Ureter (tissue), 1 donor: ENCODE results near the gene DCAF11. TPM values are rescaled to one million over a fixed set of nuclear protein-coding genes. Genes with fewer than 3 reads are reported as not detected.

Experiments used
- DNase-seq: peaks from one replicate; pipeline ENCODE4 v3.0.0-alpha.2; 2020; ENCODE audit warnings: low spot score
- total RNA-seq: library from RNA; stranded (reverse); gene quantifications from one replicate; pipeline ENCODE4 v1.2.4, GENCODE V29; 2023
- donor health status: DM: yes; HTN: yes; CAD: no.

Gene DCAF11
- 65.7 TPM for total RNA-seq

- peak; percentile 99 for DNase-seq
These were observed at the start of gene DCAF11, which contains the start of gene NRL for GRCh38 chr14:24114532-24115421. TSS of gene DCAF11 (plus strand) at chr14:24114777. CDS start at chr14:24115595, 818 bp downstream. TSS of gene NRL (minus strand) at chr14:24114949. CDS start at chr14:24082848, 32,101 bp downstream.

GRCh38 chr14:24064856-24065255, 49.7 kb upstream of the DCAF11 start:
- DNase-seq = no peak

GRCh38 chr14:24065408-24065807, 49.2 kb upstream of the DCAF11 start:
- DNase-seq = no peak

- DNase-seq = no peak
These were observed 48.0 kb upstream of the DCAF11 start for GRCh38 chr14:24066496-24067132.

GRCh38 chr14:24067133-24068082, 47.2 kb upstream of the DCAF11 start:
- no peak for DNase-seq

DNA sequence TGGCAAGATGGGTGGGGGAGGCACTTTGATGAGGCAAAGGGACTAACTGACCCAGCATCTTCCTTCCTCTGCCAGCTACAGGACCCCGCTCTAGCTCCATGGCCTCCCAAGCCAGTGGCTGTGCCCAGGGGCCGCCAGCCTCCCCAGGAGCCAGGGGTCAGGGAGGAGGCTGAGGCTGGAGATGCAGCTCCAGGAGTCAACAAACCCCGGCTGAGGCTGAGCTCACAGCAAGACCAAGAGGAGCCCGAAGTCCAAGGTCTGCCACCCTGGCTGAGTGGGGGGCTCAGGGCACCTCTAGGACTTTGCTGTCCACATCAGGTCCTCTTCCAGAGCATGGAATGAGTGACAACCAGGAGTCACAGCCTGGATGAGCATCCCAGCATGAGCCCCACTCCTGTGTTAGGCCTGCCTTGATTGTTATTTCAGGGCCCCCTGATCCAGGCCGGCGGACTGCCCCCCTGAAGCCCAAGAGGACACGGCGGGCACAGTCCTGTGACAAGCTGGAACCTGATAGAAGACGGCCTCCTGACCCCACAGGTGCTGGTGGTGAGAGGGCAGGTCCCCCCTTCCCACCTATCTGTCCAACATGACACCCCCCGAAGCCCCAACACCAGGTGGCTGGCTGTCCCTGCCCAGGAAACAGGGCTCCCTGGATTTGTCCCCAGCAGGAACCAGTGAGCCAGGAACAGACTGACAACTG, 45.7 kb upstream of the DCAF11 start:
- DNase-seq = no peak

- no peak for DNase-seq
These were observed 45.2 kb upstream of the DCAF11 start for GRCh38 chr14:24069411-24069735.

GRCh38 chr14:24070285-24071143, 44.1 kb upstream of the DCAF11 start:
- no peak for DNase-seq

DNA sequence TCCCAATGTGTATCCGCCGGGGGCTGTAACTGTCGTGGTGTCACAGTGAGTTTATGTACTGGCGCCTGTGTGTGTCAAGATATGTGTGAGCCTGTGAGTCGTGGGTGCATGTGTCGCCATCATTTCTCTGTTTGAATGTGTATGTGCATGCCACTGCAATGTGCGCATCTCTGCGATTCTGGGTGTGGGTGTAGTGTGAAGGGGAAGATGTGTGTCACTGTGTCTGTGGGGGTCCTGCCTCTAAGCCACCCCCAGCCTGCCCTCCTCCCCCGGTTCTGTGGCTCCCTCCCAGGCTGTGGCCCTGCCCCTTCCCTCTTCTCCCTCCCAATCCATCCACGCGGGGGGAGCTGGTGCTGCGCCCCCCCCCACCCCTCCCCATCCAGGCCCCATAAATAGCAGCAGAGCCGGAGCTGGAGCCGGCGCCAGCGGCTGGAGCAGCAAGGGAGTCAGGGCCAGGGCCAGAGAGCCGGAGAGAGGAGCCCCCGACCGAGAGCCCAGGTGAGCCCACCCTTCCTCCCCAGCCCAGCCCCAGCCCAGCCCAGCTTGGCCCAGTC, 43.4 kb upstream of the DCAF11 start, which contains the start of gene CPNE6:
Gene CPNE6, plus strand, starts transcription at position 419 of the 554 bp plus-strand sequence. CDS start 1,375 bp downstream, outside the sequence.
- no peak for DNase-seq

- no peak for DNase-seq
These were observed 42.6 kb upstream of the DCAF11 start for GRCh38 chr14:24071836-24072430.

GRCh38 chr14:24072436-24072835, 42.1 kb upstream of the DCAF11 start:
- DNase-seq = no peak

- no peak for DNase-seq
These were observed 41.4 kb upstream of the DCAF11 start for GRCh38 chr14:24072881-24073877.

GRCh38 chr14:24074625-24075484, 39.7 kb upstream of the DCAF11 start:
- DNase-seq = no peak

- no peak for DNase-seq
These were observed 38.9 kb upstream of the DCAF11 start for GRCh38 chr14:24075485-24076301.

- DNase-seq = no peak
These were observed 38.3 kb upstream of the DCAF11 start for GRCh38 chr14:24076302-24076601.

GRCh38 chr14:24077086-24077485, 37.5 kb upstream of the DCAF11 start:
- no peak for DNase-seq

DNA sequence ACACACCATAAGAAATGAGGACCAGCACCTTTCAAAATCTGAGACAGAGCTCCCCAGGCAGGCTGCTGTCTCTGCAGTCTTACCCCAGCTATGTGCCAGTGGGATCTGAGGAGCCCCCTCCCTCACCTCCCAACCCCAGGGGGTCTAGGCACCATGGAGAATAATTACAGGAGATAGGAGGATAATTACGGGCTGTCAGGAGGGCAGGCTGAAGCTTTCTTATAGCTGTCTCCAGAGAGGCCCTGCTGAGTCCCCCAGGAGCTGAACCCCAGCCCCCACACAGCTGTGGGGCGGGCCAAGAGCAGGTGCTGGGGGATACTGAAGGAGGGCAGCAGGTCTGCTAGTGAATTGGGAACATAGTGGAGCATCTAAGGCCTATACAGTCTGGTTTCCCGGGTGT, 36.4 kb upstream of the DCAF11 start:
- DNase-seq = no peak
